ENCODE measurements around the gene HNF4A.

DNA sequence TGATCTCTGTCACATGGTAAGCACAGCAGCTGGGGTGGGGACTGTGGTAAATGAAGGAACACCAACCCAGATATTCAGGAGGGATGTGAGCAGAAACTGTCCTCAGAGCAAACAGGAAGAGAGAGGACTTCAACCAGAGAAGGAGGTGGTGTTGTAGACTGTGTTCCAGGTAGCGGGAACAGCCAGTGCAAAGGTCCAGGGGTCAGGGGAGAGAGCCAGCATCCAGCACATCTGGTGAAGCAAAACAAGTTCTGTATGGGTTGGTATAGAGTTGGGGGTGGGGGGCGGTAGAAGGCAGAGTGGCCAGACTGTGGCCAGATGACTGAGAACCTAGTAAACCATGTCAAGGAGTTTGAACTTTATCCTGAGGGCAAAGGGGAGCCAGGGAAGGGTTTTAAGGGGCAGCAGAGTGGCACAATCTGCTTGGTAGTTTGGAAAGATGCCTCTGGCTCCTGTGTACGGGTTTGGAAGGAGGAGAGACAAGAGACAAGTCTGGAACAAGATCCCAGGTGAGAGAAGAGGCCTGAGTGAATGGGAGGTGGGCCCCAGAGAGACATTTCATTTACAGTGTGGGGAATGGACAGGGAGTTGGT lies 92.4 kb downstream of the HNF4A start:
- TF ChIP-seq FOXK2 (IDR thresholded peaks at IDR 0.05) (no peak), BHLHE40 (IDR thresholded peaks at IDR 0.05; ENCODE audit: borderline replicate concordance) (no peak), NFRKB (IDR thresholded peaks at IDR 0.05) (no peak), ELF4 (IDR thresholded peaks at IDR 0.05) (no peak), SP1 (IDR thresholded peaks at IDR 0.05) (no peak)
